T-helper 1 cell treated with Interleukin-12 subunit alpha and Interleukin-12 subunit beta and Interleukin-4 antibody, amounts not matched to agents 30 ng/mL and 1 ng/mL, for 36 hours (primary cell): Measurements from ENCODE around the gene COQ10A. TPM values are rescaled to one million over a fixed set of nuclear protein-coding genes. Genes with fewer than 3 reads are reported as not detected.
"Not testable (repeated sequence)": the region's sequence is repeated elsewhere in the genome, so short reads cannot be mapped to it uniquely, and the experiment has no call there.

Experiments used
- intact Hi-C: fragments of 100-400 bp; cut with micrococcal nuclease; formaldehyde crosslinking; loops from one replicate; pipeline ENCODE4 v1.15.1; 2024
- total RNA-seq: library from RNA; stranded (reverse); gene quantifications from 2 replicates; pipeline ENCODE4 v1.2.3, GENCODE V29; 2022

The COQ10A gene
- total RNA-seq, 1 donor from 2014 or later = 17.9 TPM

DNA sequence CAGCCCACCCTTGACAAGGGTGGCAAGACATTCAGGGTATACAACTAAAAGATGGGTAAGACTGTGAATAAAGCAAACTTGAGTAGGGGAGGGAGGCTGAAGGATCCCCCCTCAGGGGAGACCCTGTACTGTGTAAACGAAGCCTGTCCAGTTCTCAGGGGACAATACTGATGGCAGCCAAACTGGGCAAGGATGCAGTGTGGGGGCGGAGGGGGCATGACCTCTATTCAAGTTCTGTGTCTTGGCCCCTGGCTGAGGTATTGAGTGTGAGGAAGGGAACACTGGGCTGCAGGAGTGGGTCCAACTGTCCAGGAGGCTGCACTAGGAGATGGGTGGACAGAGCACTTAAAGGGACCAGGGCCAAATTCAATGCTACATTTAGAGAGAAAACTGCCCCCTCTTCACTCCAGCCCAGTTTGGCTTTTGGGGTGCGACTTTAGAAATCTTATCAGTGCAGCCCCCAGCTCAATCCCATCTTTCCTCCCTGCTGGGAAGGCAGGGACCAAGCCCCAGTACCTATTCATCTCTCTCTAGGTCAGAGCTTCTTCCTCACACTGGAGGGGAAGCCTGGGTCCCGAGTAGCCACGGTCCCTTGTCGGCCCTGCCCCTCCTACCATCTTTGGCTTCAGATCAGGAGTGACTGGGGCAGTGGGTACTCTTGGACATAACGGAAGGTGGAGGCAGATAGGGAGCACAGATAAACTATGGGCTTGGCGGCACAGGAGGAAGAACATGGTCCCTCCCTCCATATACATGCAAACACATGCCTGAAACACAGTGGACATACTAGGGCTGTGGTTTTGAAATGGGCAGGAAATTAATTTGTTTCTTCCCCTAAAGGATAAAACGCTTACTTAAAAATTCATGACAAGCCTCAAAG, 25.1 kb upstream of the COQ10A start:
- intact Hi-C loops = no loop called here

DNA sequence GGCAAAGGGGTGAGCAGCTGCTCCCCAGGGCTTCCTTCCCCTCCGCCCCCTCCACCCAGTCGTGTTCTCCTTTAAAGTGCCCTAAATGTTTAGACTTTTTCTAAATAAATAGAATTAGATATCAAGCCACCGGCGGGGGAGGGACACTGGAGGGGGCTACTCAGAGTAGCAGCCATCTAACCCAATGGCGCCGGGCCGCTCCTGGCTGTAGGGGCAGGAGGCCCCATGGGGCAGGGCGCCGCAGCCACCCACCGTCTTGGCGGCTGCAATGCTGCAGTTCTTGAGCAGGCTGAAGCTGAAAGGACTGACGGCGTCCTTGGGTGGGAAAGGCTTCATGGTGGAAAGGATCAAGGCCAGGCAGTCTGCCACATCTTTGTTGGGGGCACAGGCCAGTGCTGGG, 23.8 kb upstream of the COQ10A start:
- intact Hi-C loops = no loop called here

DNA sequence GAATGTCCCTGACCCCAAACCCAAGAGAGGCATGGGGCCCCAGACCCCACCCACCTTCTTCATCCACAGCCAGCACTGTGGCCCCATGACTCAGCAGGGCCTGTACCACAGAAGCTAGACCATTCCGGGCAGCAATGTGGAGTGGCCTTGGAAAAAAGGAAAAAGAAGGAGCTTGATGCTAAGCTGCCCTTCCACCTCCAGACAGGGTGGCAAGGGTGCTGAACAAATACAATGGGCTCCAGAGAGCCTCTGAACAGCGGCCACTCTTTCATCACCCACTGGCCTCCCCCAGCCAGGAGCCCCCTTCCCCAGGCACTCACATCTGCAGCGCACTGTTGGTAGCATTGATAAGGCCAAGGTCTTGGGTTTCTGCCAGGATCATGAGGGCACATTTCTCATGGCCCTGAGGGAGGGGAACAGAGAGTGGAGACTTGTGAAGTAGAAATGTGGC, 23.0 kb upstream of the COQ10A start:
- intact Hi-C loops = no loop called here

DNA sequence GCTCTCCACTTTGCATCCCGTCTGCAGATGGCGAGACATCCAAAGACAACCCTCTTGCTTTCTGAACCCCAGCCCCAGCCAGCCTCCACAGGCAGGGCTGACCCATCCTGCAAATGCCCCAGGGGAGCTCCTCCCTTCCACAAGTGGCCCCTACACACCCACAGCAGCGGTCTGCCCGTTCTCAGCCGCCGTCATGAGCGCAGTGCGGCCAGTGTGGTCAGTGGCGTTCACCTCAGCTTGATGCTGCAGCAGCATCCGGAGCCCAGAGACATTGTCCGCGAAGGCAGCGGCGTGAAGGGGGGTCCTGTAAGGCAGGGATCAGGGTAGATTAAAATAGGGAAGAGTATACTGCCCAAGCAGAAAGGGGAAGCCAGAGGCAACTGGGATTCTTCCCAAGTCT, 22.2 kb upstream of the COQ10A start:
- intact Hi-C loops = no loop called here

DNA sequence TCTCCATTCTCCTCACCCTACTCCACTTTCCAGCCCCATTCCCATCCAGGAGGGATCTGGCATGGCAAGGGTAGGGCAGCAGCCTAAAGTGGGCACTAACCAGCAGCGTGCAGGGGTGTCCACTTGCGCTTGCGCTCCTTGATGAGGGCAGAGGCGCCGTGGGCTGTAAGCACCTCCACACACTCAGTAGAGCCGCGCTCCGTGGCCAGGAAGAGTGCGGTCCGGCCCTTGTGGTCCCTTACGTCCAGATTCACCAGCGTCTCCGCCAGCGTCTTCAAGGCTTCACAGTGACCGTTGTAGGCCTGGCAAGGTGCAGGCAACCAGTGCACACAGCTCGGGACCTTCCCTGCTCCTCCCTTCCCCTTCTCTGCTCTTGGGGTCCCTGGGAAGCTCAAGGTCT, 18.8 kb upstream of the COQ10A start:
- intact Hi-C loops = no loop called here

DNA sequence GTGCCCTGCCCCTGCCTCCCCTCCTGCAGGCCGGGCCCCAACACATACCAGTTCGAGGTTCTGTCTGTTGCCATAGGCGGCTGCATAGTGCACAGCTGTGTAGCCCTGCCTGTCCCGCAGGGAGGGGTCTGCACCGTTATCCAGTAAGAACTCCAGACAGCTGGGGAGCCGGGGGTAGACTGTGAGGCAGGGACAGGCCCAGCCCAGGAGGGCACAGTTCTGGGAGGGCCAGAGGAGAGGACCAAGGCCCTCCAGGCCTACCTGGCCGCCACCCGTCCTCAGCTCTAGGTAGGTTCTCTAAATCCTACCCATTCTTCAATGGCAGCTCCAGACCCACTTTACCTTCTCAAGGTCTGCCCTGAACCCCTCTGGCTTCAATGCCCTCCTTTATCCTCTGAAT, 18.0 kb upstream of the COQ10A start:
- intact Hi-C loops = no loop called here

DNA sequence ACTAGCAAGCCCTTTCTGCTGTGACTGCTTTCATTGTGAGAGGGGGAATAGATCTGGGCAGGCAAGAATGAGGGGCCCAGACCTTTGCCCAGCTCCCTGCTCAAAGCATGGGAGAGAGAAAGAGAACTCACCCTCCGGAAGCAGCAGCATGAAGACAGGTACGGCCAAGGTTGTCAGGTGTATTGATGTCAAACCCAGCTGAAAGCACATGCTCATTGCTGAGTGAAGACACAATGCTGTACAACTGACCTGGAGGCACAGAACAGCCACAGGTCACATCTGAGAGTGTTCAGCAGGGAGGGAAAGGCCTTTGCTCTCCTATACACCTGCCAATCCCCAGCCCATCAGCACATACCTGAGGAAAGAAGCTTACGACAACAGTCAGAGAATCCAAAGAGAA, 14.1 kb upstream of the COQ10A start:
- intact Hi-C loops = no loop called here

DNA sequence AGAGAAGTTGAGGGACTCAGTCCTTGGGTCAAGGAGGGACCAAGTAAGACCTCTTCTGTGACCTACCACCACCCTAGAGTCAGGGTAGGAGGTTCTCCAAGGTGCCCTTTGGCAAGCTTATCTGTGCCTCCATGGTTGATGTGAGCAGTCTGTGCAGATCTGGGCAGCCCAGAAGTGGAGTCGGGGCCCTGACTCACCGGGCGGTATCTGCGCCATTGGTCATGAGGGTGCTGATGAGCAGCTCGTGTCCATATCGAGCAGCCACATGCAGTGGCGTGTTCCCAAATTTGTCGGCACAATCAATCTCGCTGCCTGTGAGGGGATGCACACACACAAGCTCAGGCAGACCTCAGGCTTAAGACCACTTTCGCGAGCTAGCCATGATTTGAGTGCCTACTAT, 13.7 kb upstream of the COQ10A start:
- intact Hi-C loops = no loop called here

DNA sequence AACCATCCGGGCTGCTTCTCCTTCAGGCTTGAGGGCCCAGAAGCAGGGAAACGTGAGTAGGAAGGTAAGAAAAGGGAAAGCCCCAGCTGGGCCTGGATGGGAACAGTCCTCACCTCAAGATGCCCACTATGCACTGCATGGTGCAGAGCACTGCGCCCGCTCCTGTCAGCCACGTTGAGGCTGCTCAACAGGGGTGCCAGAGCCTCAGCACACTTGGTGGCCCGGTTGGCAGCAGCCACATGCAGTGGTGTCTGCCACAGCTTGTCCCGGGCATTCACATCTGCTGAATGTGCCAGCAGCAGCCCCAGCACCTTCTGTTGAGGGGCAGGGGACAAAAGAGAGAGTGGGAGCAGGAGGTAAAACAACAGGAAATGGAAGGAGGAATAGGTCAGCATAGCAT, 11.1 kb upstream of the COQ10A start:
- intact Hi-C loops = no loop called here

DNA sequence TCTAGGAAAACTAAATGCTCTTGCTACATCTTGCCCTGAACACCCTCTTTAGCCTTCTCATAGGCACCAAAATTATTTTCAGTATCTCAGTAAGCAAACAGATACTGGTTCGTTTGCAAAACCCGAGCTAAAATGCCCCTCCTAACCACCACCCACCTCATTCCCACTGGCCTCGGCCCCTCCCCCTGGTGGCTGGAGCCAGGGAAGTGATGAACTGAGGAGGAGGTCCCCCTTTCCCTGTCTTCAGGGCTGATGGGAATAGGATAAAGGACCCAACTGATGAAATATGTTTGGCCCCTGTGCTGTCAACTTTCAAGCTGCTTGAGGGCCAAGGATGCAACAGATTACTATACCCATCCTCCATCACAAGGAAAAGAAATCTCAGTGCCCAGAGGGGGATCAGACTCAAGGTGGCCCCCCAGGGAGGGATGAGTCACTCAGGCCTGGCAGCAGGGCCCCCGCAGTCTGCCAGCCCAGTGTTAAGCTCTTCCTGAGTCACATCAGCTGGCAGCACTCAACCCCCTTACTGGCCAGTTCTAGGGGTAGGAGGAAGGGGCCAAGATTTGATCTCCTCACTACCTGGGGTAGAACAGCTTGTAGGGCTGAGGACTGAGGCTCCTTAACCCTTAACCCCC, 10.3 kb upstream of the COQ10A start:
- intact Hi-C loops = no loop called here

DNA sequence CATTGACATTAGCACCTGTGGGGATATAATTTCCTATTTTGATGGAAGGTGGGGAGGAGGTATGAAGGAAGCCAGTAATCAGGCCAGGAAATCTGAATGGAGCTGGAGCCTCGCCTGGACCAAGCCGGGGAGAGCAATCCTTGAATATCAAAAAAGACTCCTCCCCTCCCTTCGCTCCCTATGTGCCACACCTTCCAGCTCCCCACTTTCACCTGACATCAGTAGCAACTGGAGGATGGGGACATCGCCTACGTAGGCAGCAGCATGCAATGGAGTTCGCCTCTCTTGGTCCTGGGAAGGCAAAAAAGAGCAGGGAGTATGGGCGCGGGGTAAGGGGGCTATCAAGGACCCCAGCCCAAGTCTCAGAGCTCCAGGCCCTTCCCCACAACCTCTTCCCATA, 9.7 kb upstream of the COQ10A start:
- intact Hi-C loops = no loop called here

DNA sequence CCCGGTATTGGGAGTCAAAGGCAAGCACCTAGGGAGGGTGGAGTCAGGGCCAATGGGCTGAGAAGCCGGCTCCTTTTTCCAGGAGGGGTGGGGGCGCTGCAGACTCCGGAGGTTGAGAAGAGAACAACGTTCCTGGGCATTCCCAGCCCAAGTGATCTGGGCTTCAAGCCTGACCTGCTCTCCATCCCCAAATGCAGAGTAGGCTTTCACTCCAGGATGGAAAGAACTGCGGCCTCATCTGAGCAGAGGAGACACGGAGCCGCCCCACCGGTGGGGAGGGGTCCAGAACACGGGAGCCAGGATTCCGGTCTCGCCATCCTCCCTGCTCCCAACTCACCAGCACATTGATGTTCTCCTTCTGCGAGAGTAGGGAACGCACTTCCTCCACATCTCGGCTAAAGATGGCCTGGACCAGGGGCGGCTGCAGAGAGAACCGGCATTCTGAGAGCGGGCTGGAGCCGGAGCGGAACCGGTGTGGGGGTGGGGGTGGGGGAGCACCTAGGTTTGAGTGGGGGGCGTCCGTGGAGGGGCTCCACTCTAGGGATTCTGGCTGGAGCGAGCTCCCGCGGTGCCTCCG, 9.2 kb upstream of the COQ10A start:
- intact Hi-C loops = loop anchor here (1.0 to 2.0 kb wide), 11 partner anchors 9 to 439 kb away; partner anchors contain the start of genes COQ10A, CS, ORMDL2 and RPS26

DNA sequence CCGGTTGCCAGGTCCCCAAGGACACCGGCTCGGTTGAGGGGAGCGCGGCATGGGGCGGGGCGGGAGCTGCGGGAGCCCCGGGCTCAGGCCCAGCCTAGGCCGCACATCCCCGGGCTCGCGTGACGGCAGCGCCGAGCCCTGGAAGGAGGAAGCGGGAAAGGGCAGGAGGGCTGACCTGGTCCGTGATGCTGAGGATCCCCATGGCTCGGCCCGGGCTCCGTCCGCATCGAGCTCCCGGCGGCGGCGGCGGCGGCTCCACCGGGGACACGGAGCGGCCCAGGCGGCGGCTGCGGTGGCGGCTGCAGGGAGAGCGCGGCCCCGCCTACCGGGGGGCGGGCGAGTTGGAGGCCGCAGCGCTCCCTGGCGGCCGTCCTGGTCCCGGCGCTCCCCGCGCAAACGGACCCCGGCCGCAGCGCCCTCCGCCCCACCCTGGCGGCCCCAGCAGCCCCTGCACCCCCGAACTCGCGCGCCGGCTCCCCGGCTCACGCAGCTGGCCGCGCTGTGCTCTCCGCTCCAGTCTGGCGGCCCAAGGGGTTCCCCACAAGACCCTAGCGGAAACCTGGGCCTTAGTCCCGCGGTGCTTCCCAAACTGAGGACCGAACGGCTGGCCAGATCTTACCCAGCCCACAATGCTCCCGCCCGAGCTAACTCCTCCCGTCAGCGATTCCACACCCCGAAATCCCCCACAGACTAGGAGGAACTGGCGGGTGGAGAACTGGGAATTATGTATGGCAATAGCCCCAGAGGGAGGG, 8.5 kb upstream of the COQ10A start, which contains the start of gene ANKRD52:
Gene ANKRD52, minus strand, starts transcription at position 317 of the 752 bp plus-strand sequence. Its CDS starts 115 bp downstream, at position 202.
- intact Hi-C loops = loop anchor here (1.0 to 2.0 kb wide), 11 partner anchors 8 to 439 kb away; partner anchors contain the start of genes COQ10A, CS, ORMDL2 and RPS26

DNA sequence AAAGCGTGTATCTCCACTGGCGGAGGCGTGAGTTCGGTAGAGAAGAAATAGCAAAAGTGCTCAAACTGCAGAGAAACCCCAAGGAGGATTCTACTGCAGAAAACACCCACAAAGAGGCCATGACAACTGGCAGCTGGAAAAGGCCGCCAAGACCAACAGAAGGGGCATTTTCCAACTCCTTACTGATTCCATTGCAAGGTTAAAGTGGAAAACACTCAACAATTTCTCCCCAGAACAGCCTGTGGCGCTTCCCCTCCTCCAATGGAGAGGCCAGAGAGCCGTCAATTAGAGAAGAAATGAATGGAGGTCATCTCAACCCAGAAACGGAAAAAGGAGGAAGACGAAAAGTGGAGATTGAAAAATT, 7.9 kb upstream of the COQ10A start:
- intact Hi-C loops = loop anchor here (1.0 to 2.0 kb wide), 11 partner anchors 7 to 440 kb away; partner anchors contain the start of genes COQ10A, CS, ORMDL2 and RPS26

DNA sequence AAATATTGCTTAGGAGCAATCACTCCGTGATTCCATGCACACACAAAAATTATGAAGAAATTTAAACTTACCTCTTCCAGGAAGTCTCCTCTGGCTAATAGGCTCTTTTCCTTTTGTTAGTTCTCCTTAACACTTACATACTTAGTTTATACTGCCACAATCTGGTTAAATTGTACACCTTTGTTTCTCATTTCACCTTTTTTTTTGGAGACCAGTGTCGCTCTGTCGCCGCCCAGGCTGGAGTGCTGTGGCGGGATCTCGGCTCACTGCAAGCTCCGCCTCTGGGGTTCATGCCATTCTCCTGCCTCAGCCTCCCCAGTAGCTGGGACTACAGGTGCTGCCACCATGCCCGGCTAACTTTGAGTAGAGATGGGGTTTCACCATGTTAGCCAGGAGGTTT, 6.4 kb upstream of the COQ10A start:
- intact Hi-C loops = no loop called here

DNA sequence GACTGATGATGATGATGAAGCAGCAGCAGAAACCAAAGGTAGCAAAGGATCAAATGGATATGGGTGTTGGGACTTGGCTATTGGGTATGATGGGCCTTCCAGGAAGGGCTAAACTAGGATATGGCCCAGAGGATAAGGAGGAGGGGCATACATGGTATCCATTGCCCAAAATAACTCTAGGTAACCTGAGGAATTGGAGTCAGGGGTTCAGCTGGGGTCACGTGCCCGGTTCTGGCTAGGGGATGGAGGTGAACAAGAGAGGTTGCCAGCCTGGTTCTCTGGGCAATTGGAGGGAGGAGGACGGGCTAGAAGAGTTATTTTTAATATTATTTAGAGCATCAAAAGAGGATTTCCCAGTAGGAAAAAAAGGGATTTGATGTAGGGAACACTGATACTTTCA, 5.8 kb upstream of the COQ10A start:
- intact Hi-C loops = no loop called here

DNA sequence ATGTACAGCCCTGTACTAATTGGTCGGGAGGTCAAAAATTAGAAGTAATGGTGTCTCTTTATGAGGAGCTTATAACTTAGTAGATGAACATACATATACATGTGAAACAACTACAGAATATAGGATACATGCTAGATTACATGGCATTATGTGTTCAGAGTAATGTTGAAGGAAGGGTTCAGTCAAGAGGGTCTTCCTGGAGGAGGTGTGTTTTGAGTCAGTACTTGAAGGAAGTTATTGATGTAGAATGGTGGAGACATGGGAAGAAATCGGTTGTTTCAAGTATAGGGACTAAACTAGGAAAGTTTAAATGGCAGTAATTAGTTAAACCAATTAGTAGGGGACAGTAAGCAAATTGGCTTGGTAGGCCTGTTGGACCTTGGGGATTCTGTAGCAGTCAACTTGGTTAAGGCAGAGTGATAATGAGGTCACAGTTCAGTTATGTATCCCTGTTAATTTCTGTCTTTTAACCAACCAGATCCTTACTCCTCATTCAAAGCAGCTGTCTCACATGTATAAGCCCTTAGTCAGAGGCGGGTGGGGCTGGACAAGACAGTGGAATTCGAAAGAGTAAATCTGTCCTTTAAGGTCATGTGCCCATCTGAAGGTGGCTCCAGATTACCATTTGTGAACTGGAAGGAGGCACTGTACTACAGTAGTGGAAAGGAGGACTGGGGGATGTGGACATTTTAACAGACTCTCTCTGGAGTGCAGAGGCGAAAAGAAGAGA, 5.1 kb upstream of the COQ10A start:
- intact Hi-C loops = no loop called here

DNA sequence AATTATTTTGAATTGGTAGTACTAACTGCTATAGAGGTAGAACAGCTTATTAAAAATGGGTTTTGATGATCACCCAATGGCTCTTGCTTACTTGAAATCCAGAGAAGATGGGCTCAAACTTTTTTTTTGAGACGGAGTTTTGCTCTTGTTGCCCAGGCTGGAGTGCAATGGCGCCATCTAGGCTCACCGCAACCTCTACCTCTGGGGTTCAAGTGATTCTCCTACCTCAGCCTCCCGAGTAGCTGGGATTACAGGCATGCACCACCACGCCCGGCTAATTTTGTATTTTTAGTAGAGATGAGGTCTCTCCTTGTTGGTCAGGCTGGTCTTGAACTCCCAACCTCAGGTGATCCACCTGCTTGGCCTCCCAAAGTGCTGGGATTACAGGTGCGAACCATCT, 3.8 kb upstream of the COQ10A start:
- intact Hi-C loops = not testable (repeated sequence)

DNA sequence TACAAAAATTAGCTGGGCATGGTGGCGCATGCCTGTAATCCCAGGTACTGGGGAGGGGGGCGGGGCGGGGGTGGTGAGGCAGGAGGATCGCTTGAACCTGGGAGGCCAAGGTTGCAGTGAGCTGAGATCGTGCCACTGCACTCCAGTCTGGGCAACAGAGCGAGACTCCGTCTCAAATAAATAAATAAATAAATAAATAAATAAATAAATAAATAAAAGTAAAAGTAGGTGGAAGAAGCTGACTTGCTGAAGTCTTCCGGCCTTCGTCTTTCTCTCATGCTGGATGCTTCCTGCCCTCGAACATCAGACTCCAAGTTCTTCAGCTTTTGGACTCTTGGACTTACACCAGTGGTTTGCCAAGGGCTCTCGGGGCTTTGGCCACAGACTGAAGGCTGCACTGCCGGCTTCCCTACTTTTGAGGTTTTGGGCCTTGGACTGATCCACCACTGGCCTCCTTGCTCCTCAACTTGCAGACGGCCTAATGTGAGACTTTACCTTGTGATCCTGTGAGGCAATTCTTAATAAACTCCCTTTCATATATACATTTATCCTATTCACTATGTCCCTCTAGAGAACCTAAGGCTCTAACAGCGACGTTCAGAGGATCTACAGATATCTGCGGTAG, 562 bp upstream of the COQ10A start:
- intact Hi-C loops = loop anchor here (1.0 to 2.0 kb wide), 10 partner anchors 8 to 293 kb away; partner anchors contain the start of genes ANKRD52, CS, IL23A and NABP2
